A549 treated with CORT108297 at 1 μM for 4 hours (cell line): ENCODE data around the gene ZCCHC9. TPM values are rescaled to one million over a fixed set of nuclear protein-coding genes. Genes with fewer than 3 reads are reported as not detected.

Source experiments
- total RNA-seq: library from RNA; stranded (reverse); fragments of 200-300 nt; extraction: Qiagen RNA extraction; gene quantifications from 5 replicates; pipeline ENCODE4 v1.2.3, GENCODE V29; 2022

The ZCCHC9 gene
- total RNA-seq = 26.2 to 30.4 TPM (median 26.8 TPM) in 5 replicates

DNA sequence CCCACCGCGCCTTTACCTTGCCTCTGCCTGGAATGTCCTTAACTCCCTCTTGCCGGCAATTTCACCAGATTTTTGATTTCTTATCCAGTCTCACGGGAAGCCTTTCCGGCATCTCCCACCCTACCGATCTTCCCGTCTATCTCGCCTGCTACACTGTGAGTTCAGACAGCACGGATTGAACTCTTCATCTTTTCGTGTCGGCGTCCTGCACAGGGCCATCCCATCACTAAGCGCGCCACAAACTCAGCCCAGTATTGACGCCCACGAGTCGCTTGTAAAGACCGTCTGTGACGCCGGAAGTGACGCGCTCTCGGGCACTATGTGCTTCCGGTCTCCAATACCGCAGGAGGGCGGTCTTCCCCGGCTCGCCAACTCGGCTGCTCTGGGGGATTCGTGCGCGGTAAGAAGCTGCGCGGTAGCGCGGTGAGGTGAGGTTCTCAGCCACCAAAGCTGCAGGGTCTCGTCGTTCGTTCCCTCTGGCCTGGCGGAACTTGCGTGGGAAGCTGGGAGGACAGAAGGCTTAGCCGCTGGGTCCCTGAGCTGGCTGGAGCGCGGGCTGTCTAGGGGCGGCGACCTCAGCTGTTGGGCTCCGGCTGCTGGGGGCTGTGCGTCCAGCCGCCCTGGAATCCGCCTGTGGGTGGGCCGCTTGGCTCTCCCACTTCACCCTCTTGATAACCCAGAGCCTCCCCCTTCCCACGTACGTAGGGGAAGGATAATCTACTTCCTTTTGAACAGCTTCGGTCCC is at the start of gene ZCCHC9:
Gene ZCCHC9, plus strand, starts transcription at position 317 of the 745 bp plus-strand sequence. CDS start 3,171 bp downstream, outside the sequence.

Other genes starting within 250 kb of the ZCCHC9 start
- gene CKMT2, start 68.3 kb upstream of the ZCCHC9 start, total RNA-seq = not detected in 5 replicates
- gene ACOT12, start 92.5 kb downstream of the ZCCHC9 start, total RNA-seq = 0.16 to 0.35 TPM in 2 of 5 replicates, not detected in the others